ENCODE data around the gene ITGA8.
"Not testable (repeated sequence)": the region's sequence is repeated elsewhere in the genome, so short reads cannot be mapped to it uniquely, and the experiment has no call there.

ITGA8 gene

DNA sequence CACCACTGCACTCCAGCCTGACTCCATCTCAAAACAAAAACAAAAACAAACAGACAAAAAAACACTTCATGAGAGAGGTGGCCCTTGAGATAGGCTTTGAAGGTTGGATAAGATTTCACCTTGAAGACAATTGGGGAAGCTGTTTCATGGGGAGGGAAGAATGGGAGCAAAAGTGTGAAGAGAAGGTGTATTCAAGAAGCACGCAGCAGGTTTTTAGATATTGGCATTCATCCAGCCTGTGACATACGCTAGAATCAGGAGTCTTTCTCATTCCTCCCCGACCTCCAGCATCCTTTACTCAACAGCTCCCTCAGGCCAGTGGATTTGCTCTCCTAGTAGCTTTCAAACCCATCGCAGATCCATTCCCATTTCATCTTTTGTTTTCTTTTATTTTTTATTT, 232.3 kb downstream of the ITGA8 start:
- no peak for DNase-seq

DNA sequence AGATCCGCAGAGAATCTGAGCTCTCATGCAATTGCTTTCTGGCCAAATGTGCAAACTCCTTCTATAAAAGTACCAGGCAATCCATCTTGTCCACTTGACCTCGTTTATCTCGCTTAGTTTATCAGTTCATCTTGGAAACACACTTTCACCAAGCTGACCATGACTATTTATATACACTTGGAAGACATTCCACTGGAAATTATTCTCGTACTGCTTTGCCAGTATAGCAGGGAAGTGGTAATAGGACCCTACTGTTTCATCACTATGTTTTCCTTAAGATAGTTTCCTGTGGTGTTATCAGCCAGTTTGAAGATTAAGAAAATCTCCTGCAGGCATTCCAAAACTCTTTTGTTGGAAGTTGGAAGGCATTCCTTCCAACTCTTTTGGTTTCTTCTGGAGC, 233.3 kb downstream of the ITGA8 start:
- no peak for DNase-seq

DNA sequence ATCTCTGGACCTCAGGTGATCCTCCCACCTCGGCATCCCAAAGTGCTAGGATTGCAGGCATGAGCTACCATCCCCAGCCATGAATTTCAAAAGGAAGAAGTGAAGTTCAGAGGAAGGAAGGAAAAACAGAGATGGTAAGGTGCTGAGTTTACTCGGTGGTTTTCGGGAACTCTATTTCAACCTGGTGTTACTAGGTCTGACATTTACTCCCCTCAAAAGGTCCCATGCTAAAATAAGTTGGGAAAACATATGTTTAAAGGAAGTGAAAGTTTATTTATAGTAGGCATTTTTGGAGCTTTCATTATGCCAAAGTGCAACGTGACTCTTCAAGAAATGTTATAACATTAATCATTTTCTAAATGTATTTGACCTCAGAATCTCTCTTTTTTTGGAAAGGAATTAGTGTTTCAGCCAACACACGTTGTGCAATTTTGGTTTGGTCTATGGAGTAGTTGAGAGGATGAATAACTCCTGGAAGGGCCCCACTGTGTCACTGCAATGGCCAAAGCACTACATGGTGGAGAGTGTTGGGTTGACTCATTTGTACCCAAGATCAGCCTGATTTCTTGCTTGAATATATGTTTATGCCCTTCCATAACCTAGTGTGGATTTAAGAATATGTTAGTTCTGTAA, 233.9 kb downstream of the ITGA8 start:
- DNase-seq: no peak

DNA sequence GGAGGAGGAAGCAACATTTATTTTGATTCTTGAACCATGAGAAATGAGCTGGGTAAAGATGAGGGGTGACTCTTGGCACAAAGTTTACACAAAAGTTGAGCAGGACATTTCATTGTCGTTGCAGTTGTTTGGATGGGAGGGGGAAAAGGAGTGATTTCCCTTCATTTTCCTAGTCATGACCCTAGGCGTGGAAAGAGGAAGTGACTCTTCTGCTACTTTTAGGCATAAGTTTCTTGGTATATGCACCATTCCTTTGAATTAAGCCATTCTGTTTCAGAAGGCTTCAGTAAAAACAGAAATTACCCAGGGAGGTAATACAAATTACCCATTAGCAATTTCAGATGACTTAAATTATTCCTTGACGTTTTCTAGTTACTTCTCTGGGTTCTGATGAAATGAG, 234.7 kb downstream of the ITGA8 start:
- DNase-seq: no peak

DNA sequence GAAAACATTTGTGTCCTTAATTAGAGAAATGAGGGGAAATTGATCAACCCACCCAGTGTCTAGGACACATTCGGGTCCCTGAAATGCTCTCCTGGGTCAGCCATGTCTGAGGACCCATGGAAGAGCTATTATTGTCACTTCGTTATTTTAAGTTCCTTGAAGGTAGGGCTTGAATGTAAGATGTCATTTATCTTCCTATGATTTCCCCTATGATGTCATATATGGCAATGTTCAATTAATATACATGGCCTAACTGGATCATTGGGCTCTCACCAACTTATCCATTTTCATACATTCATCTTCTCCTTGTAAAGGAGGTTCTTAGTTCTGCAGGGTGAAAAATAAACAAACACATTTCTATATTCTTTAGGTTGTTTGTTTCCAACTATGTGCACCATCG, 235.6 kb downstream of the ITGA8 start:
- no peak for DNase-seq

DNA sequence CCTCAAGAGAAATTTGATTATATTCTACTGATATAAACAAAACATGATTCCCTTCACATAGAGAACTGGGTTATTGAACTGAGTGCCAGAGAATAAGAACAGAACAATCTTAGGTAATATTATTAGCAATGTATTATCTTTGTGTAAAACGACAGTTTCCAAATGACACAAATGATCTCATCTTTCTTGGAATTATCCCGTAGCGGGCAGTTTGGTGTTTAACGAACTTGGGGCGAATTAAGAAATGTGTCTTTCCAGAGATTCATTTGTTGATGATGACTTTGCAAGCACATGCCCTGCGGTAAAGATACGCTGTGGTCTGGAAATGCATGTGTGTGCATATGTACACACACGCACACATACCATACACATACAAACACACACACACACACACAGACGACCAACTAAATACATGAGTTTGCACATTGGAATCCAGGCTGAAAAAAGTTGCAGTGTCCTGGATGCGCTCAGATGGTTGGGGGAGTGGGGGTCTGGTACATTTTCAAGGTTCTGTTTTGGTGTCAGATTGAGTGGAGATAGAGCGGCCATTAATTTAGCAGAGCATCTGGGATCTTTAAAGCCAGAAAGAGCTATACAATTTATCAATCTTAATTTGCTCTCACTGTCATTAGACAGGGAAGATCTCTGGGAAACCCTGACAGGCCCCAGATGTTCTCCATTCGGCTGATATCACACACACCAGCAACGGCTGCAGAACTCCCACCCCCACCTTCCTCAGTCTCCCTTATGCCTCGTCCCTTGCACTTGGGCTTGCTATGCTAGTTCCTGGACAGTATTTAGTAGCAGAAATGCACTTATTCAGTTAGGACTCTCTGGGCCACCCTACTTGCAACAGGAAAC, 236.3 kb downstream of the ITGA8 start:
- no peak for DNase-seq

DNA sequence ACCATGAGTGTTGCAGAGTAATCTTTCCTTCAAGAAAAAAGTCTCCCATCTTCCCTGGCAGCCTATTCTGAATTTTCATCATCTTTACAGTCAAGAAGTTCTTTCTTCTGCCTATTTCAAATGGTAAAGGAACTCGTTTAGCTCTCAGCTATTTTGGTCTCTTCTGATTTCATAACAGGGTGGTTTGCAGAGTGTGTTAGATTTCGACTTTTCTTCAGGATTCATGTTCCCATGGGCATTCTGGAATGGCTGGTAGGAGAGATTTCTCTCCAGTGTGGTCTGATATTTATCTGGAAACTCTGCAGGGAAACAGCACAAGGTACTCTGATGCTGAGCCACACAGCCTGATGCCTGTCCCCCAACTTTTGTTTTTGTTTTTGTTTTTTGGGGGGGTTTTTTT, 237.6 kb downstream of the ITGA8 start:
- no peak for DNase-seq

DNA sequence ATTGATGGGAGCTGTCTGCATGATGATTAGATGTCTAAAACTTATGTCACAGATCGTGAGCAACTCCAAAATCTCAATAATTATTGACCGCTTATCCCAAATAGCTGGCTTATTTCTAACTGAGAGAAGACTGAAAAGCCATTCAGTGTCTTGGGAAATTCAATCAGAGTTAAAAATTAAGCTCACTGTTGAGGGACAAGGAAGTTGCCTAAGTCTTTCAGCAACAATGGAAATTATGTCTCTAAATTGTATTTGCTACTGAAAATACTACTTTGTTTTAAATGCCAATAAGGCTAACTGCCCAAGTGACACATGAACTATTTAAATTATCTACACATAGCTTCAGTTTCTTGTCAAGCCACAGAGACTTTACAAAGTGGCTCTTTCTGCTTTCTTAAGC, 240.8 kb downstream of the ITGA8 start:
- DNase-seq: no peak

DNA sequence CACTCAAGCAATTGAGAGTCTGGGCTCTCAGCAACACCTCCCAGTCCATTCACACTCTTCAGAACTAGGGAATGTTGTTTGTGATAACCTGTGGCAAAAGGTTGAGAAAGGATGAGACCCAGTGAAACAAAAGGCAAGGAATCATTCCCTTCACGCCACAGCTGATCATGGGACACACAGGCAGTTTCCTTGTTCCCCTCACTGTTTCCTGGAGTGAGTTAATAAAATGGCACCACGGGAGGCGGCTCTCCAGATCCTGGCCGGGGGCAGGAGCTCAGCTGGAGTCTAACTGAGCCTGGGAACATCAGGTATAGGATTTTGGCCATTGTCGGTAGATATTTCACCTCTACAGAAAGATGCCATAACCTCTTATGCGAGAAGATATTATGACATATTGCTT, 241.3 kb downstream of the ITGA8 start:
- no peak for DNase-seq

DNA sequence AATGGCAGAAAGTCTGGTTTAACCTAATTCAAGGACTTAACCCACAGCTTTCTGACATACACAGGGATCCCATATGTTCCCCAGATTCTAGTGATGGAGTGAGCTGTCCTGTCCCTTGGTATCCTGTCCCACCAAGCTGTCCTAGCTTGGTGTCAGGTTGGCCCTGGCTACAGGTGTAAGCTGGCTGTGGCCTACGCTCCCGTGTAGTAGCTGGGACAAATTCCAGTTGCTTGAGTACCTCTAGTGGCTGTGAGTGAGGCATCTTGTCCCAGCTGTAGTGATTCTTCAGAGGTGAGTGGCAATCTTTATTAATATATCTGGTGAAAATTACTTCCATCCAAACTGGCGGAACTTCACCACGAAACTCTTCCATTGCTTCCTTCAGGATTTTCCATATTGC, 243.4 kb downstream of the ITGA8 start:
- DNase-seq: no peak

DNA sequence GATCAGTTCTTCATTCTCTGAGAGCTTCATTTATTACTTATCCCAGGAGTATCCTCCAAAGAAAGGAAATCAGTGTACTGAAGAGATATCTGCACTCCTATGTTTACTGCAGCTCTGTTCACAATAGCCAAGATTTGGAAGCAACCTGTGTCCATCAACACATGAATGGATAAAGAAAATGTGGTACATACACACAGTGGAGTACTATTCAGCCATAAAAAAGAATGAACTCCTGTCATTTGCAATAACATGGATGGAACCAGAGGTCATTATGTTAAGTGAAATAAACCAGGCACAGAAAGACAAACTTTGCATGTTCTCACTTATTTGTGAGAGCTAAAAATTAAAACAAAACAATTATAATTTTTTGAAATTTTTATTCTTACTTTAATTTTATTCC, 244.3 kb downstream of the ITGA8 start:
- not testable (repeated sequence) for DNase-seq

DNA sequence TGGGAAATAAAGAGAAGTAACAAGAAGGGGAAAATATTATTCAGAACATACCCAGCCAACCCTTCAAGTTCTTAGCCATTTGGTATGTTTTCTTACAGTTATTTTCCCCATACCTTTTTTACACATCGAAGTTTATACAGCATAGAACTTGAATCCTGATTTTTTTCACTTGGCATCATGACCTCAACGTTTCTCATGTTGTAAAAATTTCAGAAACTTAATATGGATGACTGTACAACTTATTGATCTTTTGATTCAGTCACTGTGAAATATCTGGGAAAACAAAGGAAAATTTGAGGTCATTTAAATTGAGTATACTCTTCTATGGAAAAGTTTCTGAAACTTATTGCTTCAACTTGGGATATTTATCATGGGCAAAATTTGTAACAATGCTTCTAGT, 245.1 kb downstream of the ITGA8 start:
- no peak for DNase-seq

DNA sequence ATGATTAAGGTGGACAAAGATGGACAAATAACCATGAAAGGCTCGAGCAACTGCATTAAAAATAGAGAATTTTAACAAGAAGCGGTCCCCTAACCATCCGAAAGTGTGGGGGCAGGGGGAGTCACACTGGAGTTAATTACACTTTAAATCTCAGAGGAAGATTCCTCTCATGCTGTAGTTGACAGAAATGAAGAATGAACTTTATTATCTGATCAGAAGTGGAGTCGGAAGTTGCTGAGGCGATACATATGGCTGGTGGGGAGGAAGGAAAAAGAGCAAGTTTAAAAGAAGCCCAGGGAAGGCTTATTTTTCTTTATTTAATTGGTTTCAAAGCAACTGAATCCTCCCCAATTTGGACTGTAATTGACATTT, 246.3 kb downstream of the ITGA8 start:
- no peak for DNase-seq

DNA sequence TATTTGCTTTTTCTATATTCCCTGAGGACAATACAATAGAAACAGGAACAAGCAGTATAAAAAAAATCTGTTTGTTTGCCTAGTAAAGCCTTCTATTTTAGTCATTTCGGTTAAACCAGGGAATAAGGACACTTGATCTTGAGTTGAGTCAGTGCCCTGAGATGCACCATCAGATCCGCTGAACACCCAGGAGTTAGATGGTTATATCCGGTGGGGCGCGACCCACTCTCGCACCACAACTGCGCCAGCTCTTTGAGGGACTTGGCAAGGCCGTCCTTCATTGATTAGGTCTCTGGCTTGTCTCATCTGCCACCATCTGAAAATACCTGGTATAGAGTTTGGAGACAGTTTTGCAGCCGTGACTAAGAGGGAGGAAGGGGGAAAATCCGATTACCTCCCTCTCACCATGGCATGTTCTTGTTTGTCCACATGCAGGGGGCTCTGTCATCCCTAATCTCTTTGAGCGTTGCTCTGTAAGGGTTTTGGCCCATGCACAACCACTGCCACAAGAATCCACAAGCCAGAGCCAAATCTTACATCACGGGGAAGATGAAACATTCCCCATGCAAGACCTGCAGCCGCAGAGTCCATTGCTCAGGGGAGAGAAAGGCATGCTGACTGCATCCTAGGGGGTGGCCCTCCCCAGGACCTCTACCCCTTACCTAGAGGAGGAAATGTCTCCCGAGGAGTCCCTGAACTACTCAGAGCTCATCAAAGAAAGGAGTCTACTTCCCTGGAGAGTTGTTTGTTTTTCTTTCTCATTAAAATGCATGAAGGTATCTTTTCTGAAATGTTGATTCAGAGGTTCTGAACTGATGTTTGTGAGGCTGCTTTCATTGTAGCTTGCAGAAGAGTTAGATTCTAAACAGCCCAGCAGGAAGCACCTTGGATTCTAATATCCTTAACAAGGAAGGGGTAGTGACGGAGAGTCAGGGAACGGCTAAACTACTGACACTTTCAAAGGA, 247.0 kb downstream of the ITGA8 start:
- DNase-seq: no peak

DNA sequence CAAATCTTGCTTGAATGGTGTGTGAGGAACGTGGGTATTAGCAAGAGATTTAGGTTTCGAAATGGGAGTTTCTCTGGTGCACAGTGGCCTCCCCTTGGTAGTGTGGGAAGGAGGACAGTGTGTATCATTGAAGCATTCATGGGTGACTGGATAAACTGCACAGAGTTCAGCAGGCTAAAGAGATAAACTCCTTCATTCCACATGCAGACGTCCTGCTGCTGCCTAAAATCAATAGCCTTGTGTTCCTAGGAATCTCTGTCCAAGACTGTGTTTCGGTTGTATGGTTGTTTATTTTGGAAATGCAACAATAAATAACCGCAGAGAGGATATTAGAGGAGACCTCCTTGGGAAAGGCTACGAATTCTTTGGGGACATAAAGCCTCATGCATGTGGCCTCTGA, 247.7 kb downstream of the ITGA8 start:
- DNase-seq: no peak

DNA sequence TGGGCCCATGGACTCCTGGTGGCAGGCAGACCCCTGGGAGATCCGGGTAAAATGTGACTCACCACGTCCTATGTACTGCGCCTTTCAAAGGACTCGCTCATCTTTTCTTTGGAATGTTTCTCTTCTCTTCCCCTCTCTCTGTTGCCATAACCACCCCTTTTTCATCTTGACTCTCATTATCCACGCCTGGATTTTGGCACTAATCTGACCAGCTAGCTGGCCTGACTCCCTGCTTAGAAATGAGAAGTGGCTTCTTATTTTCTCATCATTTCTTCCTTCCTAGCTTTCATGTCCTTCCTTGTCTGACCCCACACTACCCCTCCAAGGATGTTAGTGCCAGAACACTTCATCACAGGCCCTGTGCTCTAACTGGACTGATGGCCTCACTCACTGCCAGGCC, 250.6 kb downstream of the ITGA8 start:
- DNase-seq: no peak

DNA sequence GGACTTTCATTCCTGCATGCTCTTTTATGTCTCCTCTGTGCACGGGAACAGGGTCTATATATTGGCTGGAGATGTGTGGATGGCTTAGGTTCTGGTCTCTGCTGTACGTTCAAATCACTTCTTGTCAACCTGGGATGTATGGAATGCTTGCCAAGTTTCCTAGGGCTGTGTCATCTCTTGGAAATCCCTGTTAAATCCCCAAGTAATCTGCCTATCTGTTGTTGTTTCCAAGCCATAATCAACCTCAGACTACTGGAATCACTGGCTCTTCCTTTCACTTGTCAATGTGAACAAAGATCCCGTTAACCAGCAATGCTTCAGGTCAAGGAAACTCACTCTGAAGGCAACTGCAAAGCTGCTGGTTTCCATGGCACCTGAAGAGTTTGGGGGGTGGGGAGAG, 255.3 kb downstream of the ITGA8 start:
- no peak for DNase-seq

All from NCI-H1436 treated with DMSO at 0.1 percent for 48 hours (cell line).